DMS53 (cell line): Measurements from ENCODE around the gene SLC16A5.

ENCODE experiments used
- DNase-seq: peaks from one replicate; lab custom pipeline; 2025; lab: John Stamatoyannopoulos, UW

Gene SLC16A5

DNA sequence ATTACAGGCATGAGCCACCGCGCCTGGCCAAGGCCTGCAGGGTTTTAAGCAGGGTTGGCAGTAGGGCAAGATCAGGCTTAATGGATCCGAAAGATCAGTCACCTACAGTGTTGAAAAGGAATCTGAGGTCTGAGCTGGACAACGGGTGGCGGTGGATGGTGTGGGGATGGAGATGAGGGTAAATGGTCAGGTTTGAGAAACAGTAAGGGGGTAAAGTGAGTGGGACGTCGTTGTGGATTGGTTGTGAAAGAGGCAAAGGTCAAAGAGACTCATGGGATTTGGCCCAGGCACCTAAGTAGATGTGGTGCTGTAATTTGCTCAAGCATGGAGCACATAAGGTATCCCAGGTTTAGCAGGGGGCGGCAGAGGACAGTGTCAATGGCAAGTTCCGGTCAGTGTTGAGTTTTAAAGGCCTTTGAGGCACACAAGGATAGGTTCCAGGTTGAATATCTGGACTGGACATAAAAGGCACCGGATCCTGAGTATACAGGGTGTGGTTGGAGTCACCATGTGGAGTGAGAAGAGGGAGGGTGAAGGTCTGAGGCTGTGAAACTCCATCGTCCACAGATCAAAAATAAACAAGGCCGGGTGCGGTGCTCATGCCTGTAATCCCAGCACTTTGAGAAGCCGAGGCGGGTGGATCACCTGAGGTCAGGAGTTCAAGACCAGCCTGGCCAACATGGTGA lies 1.1 kb upstream of the SLC16A5 start:
- no peak for DNase-seq

GRCh38 chr17:75087182-75087557 lies 584 bp upstream of the SLC16A5 start:
- DNase-seq = no peak

DNA sequence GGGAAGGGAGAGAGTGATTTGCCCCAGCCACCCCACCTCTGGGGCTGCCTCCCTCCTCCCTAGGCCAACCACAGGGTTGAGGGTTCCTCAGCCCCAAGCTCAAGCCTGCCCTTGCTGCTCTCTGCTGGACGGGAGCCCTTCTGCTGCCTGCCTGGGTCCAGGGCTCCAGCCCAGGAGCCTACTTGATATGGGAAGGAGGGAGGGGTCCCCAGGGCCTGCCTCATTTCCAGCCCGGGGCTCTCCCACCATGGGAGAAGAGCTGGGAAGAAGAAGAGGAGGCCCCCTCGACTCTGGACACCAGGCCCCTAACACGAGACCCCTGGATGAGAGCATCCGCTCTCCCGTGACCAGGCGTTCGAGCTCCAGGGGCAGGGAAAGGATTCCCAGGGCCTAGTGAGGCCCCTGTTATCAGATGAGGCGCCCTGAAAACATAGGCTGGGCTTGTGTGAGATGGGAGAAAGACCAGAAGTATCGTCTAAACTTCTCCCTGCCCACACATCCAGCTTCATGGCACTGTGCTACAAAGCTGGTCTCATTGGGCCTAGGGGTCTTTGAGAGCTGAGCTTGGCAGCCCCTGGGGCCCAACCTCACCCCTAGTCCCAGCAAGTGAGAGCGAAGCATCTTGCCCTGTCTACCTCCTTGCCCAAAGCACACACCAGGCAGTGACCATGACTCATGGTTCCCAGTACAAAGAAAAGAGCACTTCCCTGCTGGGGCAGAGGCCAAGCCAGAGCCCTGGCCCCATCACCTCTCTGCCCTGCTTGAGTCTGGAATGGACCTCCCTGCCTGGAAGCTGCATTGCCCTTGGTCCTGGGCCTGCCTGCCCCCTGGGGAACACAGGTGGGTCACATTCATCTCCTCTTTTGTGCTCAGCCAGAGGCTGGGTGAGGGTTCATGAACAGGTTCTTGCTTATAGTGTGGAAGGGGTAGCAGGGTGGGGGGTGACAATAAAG lies 987 bp downstream of the SLC16A5 start:
- peak; percentile 64 for DNase-seq

DNA sequence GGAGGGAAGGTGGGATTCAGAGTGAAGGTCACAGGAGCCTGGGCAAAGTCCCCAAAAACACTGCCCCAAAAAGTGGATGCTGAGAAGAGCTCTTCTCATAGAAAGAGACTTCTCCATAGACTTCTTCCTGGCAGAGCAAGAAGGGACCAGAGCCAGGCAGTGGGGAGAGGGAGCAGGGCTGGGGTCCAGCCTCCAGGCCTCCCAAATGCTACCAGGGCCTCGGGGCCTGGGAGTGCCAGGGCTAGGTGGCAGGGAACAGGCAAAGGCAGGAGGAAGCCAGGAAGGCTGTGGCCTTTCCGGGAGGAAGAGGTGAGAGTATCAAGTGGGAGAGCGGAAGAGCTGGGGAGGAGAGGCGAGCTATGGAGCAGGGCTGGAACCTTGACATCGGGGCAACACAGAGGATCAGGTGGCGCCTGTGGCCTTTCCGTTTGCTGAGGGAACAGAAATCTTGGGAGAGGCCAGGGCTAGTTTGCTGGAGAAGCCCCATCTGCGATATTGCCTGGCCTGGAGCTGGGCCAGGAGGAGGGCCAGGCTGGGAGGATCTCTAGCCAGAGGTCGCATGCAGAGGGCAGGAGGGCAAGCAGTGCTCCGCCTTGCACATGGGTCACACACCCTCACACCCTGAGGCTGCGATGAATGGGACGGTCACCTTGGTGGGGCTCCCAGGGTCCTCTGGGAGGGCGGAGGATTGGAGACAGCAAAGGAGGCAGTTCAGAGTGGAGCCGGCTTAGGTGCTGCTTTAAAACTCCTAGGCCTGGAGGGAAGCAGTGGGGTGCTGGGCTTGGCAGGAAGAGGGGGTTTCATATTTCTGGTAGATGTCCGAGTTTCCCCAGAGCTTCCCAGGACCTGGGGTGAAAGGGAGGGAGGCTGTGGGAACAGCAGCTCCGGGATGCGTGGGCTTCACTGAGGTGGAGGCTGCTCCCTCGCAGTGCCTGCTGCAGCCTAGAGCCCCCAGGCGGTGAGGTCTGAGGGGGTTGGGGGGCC lies 3.4 kb downstream of the SLC16A5 start:
- DNase-seq = peak; percentile 31

GRCh38 chr17:75091855-75092327 lies 4.1 kb downstream of the SLC16A5 start:
- DNase-seq = no peak

GRCh38 chr17:75093548-75094158 lies 5.9 kb downstream of the SLC16A5 start:
- no peak for DNase-seq

GRCh38 chr17:75094871-75095399 lies 7.2 kb downstream of the SLC16A5 start:
- DNase-seq = no peak

DNA sequence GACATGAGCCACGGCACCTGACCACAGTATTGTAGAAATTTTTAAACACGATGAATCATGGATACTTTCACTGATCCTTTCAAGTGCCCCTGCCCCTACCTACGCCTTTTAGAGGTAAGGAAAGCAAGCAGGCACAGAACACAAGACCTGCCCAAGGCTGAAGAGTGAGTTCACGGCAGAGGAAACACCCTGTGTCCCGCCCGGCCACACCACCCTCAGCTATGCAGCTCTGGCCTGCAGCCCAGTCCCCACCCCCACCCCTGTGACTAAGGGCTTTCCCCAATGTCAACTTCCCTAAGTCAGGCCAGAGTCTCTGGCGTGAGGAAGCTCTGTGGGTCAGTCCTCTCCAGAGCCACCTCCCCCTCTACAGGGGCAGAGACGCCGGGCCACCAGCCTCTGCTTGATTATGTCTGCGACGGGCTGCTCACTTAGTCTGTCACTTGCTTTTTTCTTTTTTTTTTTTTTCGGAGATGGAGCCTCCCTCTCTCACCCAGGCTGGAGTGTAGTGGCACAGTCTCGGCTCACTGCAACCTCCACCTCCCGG lies 8.4 kb downstream of the SLC16A5 start:
- DNase-seq = peak; percentile 92

GRCh38 chr17:75097865-75098264 lies 10.1 kb downstream of the SLC16A5 start:
- peak; percentile 41 for DNase-seq

- DNase-seq = no peak
These were observed 11.1 kb downstream of the SLC16A5 start for GRCh38 chr17:75098861-75099260.

DNA sequence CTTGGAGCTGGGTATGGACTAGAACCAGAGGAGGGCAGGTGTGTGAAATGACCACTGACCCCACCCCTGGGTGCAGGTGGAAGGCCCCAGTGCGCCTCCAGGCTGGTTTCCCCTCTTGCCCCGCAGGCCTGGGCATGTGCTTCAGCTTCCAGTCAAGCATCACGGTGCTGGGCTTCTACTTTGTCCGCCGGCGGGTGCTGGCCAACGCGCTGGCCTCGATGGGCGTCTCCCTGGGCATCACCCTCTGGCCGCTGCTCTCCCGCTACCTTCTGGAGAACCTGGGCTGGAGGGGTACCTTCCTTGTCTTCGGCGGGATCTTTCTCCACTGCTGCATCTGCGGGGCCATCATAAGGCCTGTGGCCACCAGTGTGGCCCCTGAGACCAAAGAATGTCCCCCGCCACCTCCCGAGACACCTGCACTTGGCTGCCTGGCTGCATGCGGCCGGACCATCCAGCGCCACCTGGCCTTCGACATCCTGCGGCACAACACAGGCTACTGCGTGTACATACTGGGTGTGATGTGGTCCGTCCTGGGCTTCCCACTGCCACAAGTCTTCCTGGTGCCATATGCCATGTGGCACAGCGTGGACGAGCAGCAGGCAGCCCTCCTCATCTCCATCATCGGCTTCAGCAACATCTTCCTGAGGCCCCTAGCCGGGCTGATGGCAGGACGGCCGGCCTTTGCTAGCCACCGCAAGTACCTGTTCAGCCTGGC lies 12.3 kb downstream of the SLC16A5 start:
- no peak for DNase-seq

DNA sequence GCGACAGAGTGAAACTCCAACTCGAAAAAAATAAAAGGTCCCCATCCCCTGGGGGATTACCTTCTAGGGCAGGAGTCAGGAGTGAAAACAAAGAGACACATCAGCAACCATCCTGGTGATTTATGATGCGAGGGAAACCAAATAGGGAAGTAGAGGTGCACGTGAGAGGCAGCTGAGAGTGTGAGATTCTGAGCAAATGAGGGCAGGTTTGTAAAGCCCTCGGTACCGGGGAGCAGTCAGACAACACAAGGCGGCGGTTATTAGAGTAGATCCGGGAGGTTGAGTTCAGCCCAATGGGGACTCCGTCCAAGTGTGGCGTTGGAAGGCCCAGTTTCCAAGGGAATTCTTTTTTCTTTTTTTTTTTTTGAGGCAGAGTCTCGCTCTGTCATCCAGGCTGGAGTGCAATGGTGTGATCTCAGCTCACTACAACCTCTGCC lies 14.6 kb downstream of the SLC16A5 start:
- DNase-seq = no peak

DNA sequence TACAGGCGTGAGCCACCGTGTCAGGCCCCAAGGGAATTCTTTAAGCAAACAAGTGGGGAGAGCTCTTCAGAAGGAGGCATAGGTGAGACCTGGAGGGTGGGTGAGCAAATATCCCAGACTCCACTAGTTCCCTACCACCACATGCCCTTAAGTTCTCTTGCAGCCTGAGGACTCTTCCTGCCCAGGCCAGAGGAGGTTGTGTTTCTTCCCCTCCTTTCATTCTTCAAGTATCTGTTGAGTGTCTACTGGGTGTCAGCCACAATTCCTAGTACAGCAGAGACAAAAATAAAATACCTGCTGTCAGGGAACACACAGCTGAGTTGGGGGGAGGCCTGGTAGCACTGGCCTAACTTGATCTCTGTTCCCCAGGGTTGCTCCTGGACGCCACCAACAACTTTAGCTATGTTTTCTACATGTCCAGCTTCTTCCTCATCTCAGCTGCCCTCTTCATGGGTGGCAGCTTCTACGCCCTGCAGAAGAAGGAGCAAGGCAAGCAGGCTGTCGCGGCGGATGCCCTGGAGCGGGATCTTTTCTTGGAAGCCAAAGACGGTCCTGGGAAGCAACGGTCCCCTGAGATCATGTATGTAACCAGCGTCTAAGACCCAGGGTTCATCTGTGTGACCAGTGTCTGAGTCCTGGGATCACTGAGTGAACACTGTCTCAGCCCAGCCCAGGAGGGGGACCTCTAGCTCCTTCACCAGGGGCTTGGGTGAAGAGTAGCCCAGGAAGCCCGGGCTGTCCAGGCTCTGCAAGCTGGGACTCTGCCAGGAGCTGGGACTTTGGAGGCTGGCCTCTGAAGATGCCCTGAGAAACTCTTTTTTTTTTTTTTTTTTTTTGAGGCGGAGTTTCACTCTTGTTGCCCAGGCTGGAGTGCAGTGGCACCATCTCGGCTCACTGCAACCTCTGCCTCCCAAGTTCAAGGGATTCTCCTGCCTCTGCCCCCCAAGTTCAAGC lies 16.1 kb downstream of the SLC16A5 start:
- no peak for DNase-seq

DNA sequence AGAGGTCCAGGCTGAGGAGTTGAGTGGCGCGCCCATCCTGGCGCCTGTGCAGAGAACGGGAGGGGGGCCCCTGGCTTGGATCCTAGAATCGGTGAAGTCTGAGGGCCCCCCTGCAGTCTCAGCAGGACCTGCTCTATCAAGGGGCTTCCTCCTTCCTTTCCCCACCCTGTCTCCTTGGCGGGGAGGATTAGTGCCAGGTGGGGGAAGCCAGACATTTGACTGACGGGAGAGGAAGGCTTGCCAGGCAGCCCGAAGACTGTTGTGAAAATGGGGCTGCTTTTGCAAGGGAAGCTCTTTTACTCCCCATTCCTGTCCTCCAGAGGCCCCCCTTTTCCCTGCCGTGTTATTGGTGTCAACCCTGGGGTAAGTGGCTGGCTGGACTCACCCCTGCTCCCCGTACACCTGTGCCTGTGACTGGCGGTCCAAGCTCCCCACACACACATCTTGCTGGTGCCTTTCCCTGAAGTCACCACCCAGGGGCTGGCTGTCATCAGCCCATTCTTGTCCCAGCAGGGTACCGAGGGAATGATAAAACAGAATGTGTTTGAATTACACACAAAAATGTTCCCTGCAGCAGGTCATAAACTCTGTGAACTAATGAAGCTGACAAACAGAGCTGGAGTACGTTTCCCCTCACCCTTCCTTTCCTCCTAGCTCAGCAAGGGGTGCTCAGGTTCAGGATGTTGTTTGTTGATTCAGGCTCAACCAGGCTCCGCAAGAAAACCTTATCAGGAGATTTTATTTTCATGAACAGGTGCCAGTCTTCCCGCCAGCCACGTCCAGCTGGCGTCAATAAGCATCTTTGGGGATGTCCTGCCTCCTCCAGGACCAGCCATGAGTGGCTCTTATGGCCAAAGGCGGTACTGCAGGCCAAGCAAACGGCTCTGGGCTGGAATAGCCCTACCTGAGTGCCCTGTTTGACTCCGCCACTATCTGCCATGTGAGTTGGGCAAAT lies 17.6 kb downstream of the SLC16A5 start:
- peak; percentile 92 for DNase-seq

DNA sequence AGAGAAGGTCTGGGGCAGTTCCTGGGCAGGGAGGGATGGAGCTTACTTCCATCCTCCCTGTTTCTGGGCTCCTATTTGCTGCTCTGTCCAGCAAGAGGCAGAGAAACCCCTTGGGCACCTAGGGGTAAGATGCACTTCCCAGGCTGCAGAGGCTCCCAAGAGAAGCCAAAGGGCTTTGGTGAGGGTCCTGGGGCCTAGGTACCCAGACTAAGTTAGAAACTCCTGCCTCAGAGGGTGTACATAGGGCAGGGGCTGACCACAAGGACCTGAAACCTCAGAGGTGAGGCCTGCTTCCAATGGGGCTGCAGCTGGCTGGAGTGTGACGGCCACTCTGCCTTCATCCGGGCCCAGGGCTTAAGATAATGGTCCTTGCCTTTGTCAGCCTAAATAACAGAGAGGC lies 20.4 kb downstream of the SLC16A5 start:
- no peak for DNase-seq

DNA sequence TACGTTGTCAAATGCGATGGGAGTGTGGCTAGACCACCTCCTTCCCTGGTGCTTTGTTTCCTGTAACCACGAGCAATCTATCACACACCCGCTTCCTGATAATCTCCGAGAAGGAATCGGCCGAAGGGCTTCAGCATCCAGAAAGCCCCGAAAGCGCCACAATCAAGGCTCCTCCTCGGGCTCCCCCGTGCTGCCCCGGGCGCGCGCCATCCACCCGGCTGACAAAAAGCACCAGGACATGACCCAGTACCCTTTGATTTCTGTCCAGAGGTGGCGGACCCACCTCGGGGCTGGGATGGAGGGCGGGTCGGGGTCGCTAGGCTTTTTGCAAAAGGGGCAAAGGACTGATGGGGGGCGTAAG lies 21.3 kb downstream of the SLC16A5 start:
- peak; percentile 34 for DNase-seq

GRCh38 chr17:75109407-75110233 lies 21.9 kb downstream of the SLC16A5 start, which contains the start of gene ARMC7:
Gene ARMC7, plus strand, starts transcription at chr17:75109969. Its CDS starts 320 bp downstream, at chr17:75110289.
- DNase-seq = peak; percentile 95
